Mucosa of gallbladder (tissue), 1 donor: Measurements from ENCODE around the gene SLC25A21. TPM values are rescaled to one million over a fixed set of nuclear protein-coding genes. Genes with fewer than 3 reads are reported as not detected.
"Not testable (repeated sequence)": the region's sequence is repeated elsewhere in the genome, so short reads cannot be mapped to it uniquely, and the experiment has no call there.

Experiments used
- DNase-seq: peaks from one replicate; pipeline ENCODE4 v3.0.0-alpha.2; 2020; ENCODE audit warnings: low spot score
- total RNA-seq: library from RNA; stranded (reverse); gene quantifications from one replicate; pipeline ENCODE4 v1.2.1, GENCODE V29; 2021
- donor health status: DM: no; HTN: no; CAD: no.

Gene SLC25A21
- total RNA-seq, 1 donor from 2014 or later = 1.6 TPM

DNA sequence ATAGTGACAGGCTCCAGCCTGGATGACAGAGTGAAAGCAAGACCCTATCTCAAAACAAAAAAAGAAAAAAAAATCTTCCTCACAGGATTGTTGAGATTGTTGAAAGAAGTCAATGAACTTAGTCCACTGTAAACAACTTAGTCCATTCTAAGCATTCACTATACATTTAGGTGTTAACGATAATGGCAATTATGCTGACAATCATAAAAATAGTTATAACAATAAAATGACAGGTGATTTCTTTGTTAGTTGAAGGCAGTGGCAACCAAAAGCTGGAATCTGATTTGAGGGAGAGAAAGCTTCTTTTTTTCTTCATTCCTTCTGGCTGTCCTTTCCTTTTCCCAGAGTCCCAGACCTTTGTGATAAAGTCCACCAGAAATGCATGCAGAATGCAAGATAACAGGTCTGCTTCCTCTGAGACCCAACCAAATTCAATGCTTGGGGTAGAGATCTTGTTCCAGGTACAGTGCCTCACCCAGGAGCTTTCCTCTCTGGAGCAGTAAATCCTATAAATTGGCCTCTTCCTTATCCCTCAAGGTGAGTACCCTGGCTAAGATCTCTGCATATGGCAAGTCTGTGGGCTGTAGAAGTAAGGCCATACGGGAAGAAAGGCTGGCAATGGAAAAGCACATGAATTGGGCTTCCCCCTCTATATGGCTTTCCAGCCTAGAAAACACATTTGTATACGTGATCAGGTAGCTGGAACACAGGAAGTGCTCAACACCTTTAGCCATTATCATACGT, 458.3 kb downstream of the SLC25A21 start:
- no peak for DNase-seq

GRCh38 chr14:36707570-36707969, 464.8 kb downstream of the SLC25A21 start:
- no peak for DNase-seq

DNA sequence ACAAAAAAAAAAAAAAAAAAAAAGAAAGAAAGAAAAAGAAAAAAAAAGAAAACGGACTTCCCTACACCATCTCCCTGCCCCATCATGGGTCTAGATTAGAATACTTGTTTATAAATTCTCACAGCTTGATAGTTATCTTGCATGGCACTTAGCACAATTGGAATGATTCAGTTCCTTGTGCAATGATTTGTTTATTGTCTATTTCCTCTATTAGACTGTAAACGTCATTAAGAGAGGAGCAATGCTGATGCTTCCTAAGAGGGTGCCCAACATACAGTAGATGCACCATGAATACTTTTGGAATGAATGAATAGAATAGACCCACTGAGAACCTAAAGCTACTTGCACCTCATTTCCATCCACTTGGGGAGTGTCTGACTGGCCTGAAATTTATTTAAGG, 469.9 kb downstream of the SLC25A21 start:
- no peak for DNase-seq

DNA sequence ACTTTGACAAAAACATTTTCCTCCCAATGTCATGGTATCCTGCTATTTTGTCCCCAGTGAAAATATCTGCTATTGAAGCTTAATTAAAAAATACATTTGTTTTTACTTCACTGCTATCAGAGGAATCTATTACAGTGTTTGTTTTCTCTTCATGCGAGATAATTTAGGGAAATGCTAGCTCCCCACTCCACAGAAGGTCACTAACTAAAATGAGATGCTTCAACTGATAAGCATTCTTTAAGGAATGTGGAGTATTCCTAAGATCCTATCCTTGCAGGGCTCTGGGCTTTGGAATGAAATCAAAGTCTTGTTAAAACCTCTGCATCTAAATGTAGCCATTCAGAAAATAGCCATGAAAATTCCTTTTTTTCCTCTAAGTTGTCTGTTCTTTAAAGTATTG, 471.3 kb downstream of the SLC25A21 start:
- DNase-seq = no peak

- DNase-seq = no peak
Measured at GRCh38 chr14:36700651-36701050, 471.8 kb downstream of the SLC25A21 start.

DNA sequence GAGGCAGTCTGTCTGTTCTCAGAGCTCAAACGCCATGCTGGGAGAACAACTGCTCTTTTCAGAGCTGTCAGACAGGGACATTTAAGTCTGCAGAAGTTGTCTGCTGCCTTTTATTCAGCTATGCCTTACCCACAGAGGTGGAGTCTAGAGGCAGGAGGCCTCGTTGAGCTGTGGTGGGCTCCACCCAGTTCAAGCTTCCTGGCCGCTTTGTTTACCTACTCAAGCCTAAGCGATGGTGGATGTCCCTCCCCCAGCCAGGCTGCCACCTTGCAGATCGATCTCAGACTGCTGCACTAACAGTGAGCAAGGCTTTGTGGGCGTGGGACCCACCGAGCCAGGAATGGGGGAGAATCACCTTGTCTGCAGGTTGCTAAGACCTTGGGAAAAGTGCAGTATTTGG, 473.0 kb downstream of the SLC25A21 start:
- not testable (repeated sequence) for DNase-seq

GRCh38 chr14:36690311-36691040, 481.9 kb downstream of the SLC25A21 start:
- no peak for DNase-seq

DNA sequence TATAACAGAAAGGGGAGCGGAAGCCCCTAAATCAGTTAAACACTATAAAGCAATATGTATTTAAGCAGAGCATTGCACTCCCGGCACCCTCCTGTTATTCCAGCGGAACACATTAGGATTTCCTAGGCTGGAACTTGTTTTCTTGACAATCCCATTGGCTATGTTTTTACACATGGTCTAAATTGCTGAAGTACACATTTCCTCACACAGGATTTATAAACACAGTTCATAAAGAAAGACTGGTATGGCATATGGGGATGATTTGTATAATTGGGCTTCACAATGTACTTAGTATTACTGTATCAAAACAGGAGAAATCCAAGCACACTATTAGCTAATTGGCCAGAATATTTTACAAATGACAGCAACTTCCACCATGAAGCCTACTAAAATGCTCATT, 487.5 kb downstream of the SLC25A21 start:
- no peak for DNase-seq

DNA sequence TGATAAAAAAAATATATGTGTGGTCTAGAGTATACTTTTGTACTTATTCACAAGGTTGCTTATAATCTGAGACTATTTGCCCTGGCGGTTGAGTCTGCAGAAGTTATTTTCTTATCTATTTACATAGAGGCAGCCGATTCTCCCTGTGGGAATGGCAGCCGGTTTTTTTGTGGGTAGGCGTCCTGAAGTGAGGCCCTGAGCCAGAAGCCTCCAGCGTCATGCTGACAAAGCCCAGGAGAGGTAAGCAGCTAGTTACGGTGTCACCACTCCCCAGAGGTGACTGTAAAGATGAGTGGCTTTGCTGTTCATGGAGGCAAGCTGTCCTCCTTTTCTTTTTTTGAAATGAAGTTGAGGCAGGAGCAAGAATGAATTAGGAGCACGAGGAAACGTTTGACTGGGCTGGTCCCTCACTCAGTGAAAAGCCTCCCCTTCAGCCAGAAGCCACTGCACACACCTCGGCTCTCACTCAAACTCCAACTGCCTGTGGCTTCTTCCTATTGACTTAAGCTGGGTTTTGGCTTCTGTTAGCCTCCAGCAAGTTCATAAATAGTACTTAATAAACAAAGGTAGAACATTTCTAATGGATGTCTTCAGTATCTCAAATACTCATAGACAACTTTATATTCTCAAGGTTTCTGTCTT, 489.2 kb downstream of the SLC25A21 start:
- DNase-seq = no peak

DNA sequence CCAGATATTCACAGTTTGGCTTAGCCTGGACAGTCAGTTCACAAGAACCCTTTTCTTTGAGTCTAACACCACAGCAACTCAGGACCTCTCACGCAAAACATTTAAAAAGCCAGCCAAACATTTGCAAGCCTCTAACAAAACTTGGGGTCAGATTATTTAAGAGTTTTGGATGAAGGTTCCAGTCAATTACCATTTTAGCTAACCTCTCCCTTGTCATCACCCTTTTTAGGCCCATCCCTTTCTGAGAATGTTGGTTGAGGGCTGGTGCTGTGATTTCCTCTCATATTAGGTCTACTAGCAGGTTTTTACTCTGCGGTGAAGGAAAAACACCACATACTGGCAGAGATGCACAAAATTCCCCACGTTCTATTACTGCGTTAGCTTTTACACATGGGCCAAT, 490.1 kb downstream of the SLC25A21 start:
- no peak for DNase-seq

DNA sequence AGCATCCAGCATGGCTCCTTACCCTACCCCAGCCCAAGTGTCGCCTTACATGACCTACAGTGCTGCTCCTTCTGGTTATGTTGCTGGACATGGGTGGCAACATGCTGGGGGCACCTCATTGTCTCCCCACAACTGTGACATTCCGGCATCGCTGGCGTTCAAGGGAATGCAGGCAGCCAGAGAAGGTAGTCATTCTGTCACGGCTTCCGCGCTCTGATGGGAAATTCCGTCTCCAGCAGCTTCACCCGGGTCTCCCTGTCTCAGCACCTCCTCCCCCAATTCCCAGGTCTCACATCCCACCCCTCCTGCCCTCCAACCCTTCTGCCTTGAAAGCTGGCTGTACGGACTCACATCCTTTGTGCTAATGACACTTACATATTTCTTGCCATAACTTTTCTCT, 496.2 kb downstream of the SLC25A21 start:
- DNase-seq = no peak

DNA sequence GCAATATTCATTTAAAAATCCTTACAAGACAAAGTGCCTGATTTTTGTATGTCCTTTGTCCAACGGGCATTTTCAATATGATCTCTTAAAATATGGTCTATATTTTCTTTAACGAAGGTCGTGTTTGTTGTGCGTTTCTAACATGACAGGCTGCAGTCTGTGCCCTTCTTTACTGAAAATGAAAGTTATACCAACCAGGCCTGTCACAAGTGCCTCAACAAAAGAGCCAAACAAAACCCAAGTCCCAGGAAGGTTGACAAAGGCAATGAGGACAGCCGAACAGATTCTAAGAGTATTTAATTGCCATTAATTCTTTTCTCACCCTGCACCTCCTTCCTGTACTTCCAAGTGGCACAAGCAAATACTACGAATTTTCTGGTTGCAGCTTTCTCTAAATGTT, 496.8 kb downstream of the SLC25A21 start:
- no peak for DNase-seq

DNA sequence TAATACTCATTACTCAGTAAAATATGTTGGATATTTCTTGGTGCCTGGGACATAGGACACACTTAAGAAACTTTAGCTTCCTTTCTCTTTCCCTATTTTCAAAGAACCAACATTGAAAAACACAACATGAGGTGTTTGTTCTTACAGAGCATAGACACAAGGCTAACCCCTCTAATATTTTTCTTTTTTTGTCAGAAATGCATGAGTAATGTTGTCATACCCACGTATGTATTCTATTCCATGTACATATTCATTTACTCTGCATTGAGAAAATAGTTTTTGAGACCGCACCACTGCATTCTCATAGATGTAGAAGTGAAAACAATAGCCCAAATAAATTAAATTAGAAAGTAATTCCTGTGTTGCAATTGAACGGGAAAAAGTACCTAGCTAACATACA, 497.7 kb downstream of the SLC25A21 start:
- no peak for DNase-seq

DNA sequence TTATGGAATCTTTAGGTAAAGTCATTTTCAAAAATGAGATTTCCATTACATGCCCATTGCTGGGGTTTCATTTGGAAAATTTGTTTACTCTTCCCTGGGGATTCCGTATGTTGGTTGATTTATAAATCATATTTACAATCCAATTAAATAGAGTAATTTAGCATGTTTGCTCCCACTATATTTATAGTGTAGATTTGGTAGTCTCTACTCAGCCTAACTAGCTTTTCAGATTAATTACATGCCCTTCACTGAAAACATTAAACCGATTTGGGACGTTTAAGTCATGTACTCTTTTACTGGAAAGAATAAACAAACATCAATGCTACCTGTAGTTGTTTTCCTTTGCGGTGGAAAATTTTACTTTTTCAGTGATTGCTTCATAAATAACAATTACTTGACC, 500.3 kb downstream of the SLC25A21 start:
- no peak for DNase-seq

- DNase-seq = no peak
Measured at GRCh38 chr14:36671149-36671548, 501.3 kb downstream of the SLC25A21 start.

DNA sequence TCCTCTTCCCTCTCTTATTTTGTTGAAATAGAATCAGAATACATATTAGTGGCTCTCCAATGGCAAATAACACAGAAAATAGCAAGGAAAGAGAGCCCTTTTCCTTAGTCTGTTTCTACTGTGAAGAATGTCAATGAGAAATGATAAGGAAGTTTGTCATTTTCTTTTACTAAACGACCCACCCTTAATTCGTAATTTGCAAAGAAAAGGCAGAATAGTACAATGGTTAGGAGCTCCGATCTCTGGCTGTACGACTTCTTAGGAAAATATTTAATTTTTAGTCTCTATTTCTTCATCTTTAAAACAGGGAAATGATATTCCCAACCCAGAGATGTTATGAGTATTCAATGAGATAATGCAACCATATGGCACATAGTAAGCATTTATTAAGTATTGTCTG, 504.7 kb downstream of the SLC25A21 start:
- DNase-seq = no peak

DNA sequence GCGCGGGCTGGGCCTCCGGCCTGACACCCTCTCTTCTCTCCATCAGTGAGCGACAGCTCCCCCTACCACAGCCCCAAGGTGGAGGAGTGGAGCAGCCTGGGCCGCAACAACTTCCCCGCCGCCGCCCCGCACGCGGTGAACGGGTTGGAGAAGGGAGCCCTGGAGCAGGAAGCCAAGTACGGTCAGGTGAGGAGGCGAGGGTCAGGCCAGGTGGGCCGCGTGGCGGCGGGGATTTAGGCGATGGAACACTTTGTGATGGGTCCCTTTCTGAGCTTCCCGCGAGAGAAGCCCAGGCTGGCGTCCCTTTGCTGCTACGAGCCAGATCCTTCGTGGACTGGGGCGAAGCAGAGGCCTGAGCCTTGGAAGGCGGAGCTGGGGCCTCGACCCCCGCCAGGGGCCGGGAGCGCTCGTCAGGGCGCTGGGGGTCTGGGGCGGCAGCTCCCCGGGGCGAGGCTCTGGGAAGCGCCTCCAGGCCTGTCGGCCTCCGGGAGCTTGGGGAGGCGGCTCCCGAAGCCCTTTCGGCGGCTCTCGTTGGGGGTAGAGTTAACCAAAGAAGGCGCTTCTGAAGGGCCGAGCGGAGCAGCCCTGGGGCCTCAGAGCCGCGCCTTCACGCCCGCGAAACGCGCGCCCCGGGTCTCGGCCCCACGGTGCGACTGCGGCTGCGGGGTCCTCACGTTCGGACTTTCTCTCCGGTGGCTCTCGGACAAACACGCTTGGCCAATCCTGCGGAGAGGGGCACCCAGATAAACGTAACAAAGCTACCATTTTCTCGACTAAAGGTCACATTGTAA, 505.8 kb downstream of the SLC25A21 start:
- DNase-seq = no peak

GRCh38 chr14:36665887-36666415, 506.5 kb downstream of the SLC25A21 start:
- no peak for DNase-seq

GRCh38 chr14:36664322-36665193, 507.8 kb downstream of the SLC25A21 start:
- DNase-seq = no peak

DNA sequence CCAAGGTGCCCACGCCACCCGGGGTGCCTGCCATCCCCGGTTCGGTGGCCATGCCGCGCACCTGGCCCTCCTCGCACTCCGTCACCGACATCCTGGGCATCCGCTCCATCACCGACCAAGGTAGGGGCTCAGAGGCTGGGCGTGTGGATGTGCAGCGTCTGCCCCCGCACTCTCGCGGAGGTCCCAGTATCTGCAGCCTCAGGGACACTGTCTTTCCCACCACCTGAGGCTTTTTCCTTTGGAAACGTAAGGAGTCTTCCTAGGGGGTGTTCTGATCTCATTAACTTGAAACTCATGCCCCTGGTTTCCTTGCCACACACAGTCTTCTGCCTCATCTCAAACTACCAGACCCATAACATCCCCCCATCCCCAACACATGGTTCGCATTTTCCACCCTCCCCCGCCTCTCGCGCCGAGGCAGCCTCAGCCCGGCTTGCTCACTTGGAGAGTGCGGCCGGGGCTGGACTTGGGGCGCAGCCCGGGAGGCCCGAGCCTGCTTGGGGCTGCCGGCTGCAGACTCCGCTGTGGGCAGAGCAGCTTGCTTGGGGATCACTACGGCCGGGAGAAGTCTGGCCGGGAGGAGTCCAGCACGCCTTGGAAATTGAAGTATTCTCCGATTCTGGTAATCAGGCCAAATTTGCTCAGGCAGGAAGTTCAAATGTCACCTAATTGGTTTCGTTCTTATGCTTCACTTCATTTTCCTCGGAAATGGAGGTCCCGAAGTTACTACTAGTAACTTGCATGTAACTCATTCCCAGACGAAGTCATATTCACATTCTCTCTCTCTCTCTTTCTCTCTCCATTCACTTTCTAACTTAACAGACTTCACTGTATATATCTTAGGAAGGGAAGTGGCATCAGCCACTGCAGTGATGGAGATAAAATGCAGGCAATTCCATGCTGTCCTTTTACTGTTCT, 508.7 kb downstream of the SLC25A21 start:
- DNase-seq = no peak
